OCI-M1 (cell line): ENCODE measurements around the gene GDAP1L1.
"Not testable (repeated sequence)": the region's sequence is repeated elsewhere in the genome, so short reads cannot be mapped to it uniquely, and the experiment has no call there.

Experiments
- DNase-seq: peaks from one replicate; lab custom pipeline; 2025; lab: John Stamatoyannopoulos, UW

Gene GDAP1L1

DNA sequence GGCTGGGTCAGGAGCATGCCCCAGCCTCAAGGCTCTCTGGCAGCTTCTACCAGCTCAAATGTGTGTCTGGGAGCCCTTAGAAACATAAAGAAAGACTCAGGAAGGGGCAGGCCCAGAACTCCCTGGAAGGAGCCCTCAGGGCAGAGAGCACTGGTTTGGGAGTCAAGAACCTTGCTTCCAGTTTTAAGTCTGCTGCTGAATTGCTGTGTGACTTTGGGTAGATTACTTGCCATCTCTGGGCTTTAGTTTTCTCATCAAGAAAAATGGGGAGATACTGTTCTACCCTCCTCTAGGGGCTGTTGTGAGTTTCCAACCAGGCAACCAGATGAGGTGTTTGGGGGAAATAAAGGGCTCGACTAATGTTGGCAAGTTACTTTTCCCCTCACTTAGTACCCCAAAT, 8.8 kb downstream of the GDAP1L1 start:
- no peak for DNase-seq

DNA sequence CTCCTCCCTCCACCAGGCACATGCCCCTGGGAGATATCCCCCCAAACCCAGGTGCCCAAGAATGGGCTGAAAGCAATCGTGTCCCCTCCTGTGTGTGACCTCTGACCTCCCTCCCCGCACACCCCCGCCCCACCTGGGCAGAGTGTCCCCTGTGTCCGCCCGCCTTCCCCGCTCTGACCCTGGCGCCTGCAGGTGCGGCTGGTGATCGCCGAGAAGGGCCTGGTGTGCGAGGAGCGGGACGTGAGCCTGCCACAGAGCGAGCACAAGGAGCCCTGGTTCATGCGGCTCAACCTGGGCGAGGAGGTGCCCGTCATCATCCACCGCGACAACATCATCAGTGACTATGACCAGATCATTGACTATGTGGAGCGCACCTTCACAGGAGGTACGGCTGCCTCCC, 9.9 kb downstream of the GDAP1L1 start:
- no peak for DNase-seq

DNA sequence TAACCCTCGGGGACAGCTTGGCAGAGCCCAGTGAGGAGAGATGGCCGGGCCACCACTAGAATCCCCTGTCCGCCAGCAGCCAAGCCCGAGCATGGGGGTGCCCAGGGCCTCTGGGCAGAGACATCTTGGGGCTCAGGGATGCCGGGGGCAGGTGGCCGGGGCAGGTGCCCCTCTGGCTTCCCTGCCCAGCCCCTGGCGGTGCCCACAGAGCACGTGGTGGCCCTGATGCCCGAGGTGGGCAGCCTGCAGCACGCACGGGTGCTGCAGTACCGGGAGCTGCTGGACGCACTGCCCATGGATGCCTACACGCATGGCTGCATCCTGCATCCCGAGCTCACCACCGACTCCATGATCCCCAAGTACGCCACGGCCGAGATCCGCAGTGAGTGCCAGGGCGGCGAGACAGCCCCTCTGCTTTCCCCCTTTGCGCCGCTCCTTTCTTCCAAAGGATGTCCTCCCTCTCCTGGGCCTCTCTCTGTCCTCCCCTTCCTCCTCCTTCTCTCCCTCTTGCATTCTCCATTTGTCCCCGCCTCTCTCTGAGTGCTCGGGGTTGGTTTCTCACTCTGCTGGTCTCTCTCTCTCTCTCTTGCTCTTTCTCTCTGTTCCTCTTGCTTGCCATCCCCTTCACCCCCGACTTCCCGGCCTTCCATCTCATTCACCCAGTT, 11.2 kb downstream of the GDAP1L1 start:
- DNase-seq, result no peak

DNA sequence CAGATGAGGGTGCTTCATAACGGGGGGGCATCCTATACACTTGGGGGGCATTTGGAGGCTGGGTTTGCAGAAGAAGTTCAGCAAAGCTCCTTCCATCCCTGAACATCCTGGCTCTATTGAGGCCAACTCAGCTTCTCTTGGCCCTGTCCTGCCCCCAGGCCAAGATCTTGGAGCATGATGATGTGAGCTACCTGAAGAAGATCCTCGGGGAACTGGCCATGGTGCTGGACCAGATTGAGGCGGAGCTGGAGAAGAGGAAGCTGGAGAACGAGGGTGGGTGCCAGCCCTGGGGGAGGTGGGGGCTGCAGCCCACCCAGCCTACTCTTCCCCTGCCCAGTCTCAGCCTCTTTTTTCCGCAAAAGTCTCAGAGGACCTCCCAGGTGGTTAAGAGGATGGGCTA, 17.2 kb downstream of the GDAP1L1 start:
- peak; percentile 46 for DNase-seq

- DNase-seq, result no peak
Measured at GRCh38 chr20:44268802-44269201, 21.7 kb downstream of the GDAP1L1 start.

DNA sequence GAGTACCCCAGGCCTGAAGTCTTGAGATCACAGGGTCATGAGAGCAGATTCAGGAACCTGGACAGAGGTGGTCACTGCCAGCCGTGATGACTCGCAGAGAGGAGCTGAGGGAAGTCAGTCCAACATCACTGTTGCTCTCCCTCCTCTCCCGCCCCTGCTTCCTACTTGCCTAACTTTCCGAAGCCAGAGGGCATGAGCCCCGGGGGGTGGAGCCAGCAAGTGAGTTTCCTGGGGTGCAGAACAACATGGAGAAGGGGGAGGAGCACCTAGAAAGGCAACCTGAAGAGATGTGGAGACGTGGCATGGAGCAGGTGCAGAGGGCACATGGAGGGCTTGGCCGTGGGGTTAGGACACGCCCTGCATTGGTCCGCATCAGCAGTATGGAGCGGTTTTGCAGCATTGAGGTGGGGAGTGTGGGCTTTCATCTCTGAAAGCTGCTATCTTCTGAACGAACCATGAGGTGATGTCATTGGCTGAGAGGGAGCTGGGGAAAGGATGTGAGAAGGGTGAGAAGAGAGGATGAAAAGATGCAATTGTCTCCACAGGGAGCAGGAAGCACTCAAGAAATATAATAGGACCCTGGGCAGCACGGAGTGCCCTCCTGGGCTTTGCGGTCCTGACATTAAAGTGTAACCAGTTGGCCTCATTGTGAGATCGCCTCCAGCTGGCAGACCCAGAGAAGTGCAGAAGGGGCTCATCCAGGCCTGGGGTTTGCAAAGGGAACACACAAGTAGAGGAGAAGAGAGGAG, 25.0 kb downstream of the GDAP1L1 start:
- peak; percentile 2 for DNase-seq

DNA sequence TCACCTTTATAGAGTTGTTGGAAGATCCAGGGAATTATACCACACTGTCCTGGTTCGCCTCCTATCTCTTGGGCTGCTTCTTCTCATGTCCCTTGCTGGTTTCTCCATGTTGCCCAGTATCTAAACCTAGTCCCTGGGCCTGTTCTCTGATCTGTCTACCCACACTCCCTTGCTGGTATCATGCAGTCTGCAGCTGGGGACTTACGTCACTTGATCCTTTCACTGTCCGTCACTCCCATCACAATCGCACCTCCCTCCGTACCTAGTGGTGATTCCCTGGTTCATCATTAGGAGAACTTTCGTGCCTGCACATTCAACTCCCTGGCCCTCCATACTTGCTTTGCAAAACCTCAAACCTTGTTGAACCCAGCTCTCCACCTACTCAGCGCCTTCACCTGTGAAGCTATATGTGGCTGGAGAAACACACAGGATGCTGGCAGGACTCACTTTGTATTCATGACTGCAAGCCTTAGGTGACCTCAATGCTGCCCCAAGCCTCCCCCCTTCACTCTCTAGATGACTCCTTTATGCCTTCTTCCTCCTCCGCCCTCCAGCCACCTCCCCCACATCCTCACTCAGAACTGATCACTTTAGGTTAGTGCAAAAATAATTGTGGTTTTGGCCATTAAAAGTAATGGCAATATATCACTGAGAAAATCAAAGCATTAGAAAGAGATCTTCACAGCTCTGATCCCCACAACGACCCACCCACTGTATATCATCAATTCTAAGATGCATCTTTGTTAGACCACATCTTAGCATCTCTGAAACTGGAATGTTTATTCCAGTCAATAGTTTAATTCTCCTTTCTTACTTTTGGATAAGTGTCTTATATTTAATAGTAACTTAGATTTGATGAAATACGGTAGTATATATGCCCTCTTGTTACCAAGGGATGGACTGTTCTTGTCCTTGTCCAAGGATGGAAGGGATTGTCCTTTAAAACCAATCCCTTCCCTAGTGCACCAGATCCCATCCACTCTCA, 26.4 kb downstream of the GDAP1L1 start:
- no peak for DNase-seq

- DNase-seq, result no peak
Measured at GRCh38 chr20:44274303-44275017, 27.4 kb downstream of the GDAP1L1 start.

DNA sequence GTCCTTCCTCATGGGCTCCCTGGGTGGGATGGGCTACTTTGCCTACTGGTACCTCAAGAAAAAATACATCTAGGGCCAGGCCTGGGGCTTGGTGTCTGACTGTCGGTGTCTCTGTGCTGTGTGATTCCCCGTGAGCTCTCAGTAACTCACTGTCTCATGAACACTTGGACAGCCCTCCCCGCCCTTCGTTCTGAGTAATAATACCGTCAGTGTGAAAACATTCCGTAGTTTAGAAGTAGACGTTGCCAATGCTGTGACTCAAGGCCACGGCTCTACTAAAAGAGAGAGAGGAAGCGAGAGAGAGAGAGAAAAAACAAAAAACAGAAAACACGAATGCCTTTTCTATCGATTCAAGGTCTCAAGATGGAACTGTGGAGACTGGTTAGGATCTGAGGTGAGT, 32.1 kb downstream of the GDAP1L1 start:
- no peak for DNase-seq

DNA sequence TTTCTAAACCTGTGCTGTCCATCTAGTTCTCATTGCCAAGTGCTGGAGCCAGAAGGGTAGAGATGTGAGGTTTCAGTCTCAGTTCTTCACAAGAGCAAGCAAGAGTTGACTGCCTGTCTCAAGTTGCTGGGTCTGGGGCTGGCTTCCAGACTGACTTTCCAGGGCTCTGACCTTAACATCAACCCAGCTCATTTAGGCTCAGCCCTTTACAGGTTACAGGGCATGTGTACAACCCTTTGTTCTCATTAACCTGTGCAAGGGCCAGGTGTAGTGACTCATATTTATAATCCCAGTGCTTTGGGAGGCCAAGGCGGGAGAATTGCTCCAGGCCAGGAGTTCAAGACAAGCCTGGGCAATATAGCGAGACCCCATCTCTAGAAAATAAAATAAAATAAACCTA, 33.3 kb downstream of the GDAP1L1 start:
- DNase-seq, result no peak

GRCh38 chr20:44282192-44282591, 35.1 kb downstream of the GDAP1L1 start:
- DNase-seq, result peak; percentile 46

DNA sequence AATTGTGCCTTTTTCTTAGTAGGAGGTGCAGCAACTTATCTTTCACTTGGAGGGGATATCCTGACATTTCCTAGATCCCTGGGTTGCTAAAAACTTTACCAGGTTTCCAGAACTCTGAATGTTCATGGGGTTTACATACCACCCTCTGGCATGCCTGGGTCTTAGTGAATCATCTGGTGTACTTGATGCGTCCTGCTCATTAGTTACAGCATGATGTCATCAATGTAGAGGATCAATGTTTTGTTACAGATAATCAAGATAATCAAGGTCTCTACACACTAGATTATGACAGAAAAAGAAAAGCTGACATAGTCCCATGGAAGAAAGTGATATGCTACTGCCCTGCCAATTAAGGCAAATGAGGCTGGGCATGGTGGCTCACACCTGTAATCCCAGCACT, 36.9 kb downstream of the GDAP1L1 start:
- DNase-seq, result no peak

GRCh38 chr20:44287272-44288097, 40.4 kb downstream of the GDAP1L1 start:
- no peak for DNase-seq

GRCh38 chr20:44288252-44288651, 41.1 kb downstream of the GDAP1L1 start:
- no peak for DNase-seq

DNA sequence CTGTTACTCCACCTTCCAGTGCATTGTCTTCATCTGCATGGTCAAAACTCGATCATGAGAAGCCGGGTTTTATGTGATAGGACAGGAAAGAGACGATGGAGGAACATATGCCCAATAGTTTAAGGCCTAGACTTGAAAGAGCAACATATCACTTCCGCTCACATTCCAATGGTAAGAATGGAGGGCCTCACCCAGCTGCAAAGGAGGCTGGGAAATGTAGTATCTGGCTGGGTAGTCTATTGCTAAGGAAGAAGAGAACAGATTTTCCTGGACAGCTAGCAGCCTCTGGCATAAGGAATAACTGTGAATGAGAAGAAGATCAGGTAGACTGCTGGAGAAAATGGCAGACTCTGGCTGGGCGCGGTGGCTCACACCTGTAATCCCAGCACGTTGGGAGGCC, 44.6 kb downstream of the GDAP1L1 start:
- DNase-seq, result no peak

- no peak for DNase-seq
Measured at GRCh38 chr20:44296011-44296410, 48.9 kb downstream of the GDAP1L1 start.

GRCh38 chr20:44297721-44298120, 50.6 kb downstream of the GDAP1L1 start:
- DNase-seq, result no peak

GRCh38 chr20:44299011-44299535, 52.0 kb downstream of the GDAP1L1 start:
- not testable (repeated sequence) for DNase-seq

DNA sequence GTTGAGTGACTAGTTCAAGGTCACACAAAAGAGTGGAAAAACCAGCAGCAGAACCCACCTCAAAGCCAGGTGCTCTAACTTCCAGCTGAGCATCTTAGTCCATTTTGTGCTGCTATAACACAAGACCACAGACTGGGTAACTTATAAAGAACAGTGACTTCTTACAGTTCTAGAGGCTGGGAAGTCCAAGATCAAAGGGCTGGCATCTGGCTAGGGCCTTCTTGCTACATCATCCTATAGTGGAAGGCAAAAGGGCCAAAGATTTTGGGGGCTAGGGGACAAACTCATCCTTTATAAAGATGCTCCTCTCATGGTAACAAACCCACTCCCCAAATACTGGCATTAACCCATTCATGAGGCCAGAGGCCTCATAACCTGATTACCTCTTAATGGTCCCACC, 54.2 kb downstream of the GDAP1L1 start:
- no peak for DNase-seq

GRCh38 chr20:44302026-44302669, 55.0 kb downstream of the GDAP1L1 start:
- DNase-seq, result no peak
